ENCODE measurements around the gene BICC1. TPM values are rescaled to one million over a fixed set of nuclear protein-coding genes. Genes with fewer than 3 reads are reported as not detected.

BICC1 gene
- total RNA-seq, 1 experiment from 2014 or later = 118 TPM

DNA sequence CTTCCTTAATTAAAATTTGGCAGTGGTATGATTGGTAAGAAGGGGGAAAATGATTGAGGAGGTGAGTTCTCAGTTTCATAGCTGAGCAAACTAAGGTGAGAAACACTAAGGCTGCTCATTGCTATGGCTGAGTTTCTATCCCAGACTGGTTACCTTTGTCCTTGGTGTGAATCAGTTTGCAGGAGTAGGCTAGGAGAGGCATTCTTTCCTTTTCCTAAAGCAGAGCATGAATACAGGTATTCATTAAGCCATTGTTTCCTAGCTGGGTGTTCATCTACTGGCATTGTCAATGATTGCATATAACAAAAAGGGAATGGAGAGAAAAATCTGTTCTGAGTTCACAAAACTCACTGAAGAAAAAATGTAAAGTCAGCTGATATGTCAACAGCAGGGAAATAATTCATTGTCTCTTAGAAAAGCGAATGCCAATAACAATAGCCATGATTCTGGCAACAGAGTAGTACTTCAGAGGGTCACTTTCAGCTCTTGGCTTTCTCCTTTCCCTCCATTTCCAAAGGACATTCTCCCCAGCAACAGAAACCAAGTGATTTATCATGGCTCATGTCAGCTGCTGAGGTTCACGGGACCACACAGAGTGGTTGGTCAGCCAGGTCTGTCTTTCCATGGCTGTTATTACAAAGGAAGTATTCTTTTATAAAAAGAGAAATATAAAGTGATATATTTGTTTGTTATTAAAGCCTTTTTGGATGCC is 234.0 kb downstream of the BICC1 start:
- DNase-seq = no peak
- Mint-ChIP-seq H3K36me3 (ENCODE audit: insufficient read depth, unreplicated experiment) (no peaks in the 10 kb centered on the region), H3K9me3 (ENCODE audit: unreplicated experiment) (no peaks in the 10 kb centered on the region), H3K27me3 (ENCODE audit: insufficient read depth, unreplicated experiment) (no peaks in the 10 kb centered on the region), H3K4me3 (ENCODE audit: unreplicated experiment) (no peak overlapping the region), H3K27ac (ENCODE audit: unreplicated experiment) (no peak overlapping the region), H3K4me1 (ENCODE audit: low read depth, unreplicated experiment) (peaks cover 6% of the 10 kb centered on the region)
- no peaks in the 10 kb centered on the region for H3K9me3 ChIP-seq
- TF ChIP-seq, protein P1, sequence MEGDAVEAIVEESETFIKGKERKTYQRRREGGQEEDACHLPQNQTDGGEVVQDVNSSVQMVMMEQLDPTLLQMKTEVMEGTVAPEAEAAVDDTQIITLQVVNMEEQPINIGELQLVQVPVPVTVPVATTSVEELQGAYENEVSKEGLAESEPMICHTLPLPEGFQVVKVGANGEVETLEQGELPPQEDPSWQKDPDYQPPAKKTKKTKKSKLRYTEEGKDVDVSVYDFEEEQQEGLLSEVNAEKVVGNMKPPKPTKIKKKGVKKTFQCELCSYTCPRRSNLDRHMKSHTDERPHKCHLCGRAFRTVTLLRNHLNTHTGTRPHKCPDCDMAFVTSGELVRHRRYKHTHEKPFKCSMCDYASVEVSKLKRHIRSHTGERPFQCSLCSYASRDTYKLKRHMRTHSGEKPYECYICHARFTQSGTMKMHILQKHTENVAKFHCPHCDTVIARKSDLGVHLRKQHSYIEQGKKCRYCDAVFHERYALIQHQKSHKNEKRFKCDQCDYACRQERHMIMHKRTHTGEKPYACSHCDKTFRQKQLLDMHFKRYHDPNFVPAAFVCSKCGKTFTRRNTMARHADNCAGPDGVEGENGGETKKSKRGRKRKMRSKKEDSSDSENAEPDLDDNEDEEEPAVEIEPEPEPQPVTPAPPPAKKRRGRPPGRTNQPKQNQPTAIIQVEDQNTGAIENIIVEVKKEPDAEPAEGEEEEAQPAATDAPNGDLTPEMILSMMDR (IDR thresholded peaks at IDR 0.05; ENCODE audit: insufficient read depth in 1 of 2, low read depth in 1 of 2, low read length in 1 of 2, severe bottlenecking in 1 of 2, unreplicated experiment in 1 of 2) = no peak
- H3K4me3 ChIP-seq (ENCODE audit: low read depth, low read length) = no peak overlapping the region
- no TSS peak for BruUV-seq (replicated peaks)
- H3K36me3 ChIP-seq (ENCODE audit: control insufficient read depth, insufficient read depth, low read length) = no peaks in the 10 kb centered on the region
- ChIA-PET CTCF (no interaction called here), POLR2A (no interaction called here)
- intact Hi-C loops (cut with micrococcal nuclease; ENCODE audit: unreplicated experiment) = no loop called here
- peaks cover 7% of the 10 kb centered on the region; the same call in 1 of the 2 replicates for H3K4me1 ChIP-seq
- H3K27me3 ChIP-seq (replicated peaks; ENCODE audit: control insufficient read depth, insufficient read depth, low read length) = no peaks in the 10 kb centered on the region

DNA sequence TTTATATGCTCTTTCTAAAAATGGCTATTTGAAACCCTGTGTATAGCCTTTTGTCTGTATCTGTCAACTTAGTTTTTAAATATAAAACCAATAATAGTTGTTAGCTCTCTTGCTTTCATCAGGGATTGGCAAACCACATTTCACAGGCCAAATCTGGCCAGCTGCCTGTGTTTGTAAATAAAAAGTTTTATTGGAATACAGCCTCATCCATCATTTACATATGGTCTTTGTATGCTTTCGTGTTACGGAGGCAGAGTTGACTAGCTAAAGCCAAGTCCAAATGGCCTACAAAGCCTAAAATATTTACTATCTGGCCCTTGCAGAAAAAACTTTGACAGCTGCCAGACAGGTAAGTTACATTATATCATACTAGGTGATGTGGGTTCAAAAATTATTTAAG is 235.0 kb downstream of the BICC1 start:
- H3K36me3 Mint-ChIP-seq (ENCODE audit: insufficient read depth, unreplicated experiment) = no peaks in the 10 kb centered on the region
- no peak overlapping the region for H3K4me3 ChIP-seq (ENCODE audit: low read depth, low read length)
- intact Hi-C loops (cut with micrococcal nuclease; ENCODE audit: unreplicated experiment) = no loop called here
- ChIA-PET POLR2A (no interaction called here), CTCF (no interaction called here)
- TF ChIP-seq, protein P1 (IDR thresholded peaks at IDR 0.05; ENCODE audit: insufficient read depth in 1 of 2, low read depth in 1 of 2, low read length in 1 of 2, severe bottlenecking in 1 of 2, unreplicated experiment in 1 of 2) = no peak
- H3K4me3 Mint-ChIP-seq (ENCODE audit: unreplicated experiment) = no peak overlapping the region
- no peak for DNase-seq
- peaks cover 7% of the 10 kb centered on the region; the same call in 1 of the 2 replicates for H3K4me1 ChIP-seq
- no peak overlapping the region for H3K27ac Mint-ChIP-seq (ENCODE audit: unreplicated experiment)
- no peaks in the 10 kb centered on the region for H3K27me3 Mint-ChIP-seq (ENCODE audit: insufficient read depth, unreplicated experiment)
- H3K9me3 ChIP-seq = no peaks in the 10 kb centered on the region
- H3K4me1 Mint-ChIP-seq (ENCODE audit: low read depth, unreplicated experiment) = peaks cover 6% of the 10 kb centered on the region
- no peaks in the 10 kb centered on the region for H3K27me3 ChIP-seq (replicated peaks; ENCODE audit: control insufficient read depth, insufficient read depth, low read length)
- no peaks in the 10 kb centered on the region for H3K36me3 ChIP-seq (ENCODE audit: control insufficient read depth, insufficient read depth, low read length)
- H3K9me3 Mint-ChIP-seq (ENCODE audit: unreplicated experiment) = no peaks in the 10 kb centered on the region
- BruUV-seq (replicated peaks) = no TSS peak

DNA sequence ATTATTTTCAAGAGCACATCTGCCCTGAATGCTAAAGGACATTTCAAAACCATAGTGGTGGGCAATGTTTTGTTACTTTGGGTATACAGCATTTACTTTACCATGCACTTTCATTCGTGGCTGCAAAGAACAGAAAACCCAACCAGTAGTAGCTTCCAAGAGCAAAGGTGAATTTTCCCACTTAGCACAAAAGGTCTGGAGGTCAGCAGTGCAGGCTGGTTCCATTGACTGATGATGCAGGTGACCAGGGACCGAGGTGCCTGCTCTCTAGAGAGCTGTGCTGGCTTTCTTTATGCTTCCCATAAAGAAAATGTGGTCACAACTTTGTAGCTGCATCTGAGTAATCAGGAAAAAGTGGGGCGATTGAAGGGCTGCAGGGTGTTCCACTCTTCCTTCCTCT is 240.0 kb downstream of the BICC1 start:
- intact Hi-C loops (cut with micrococcal nuclease; ENCODE audit: unreplicated experiment) = no loop called here
- H3K9me3 ChIP-seq = no peaks in the 10 kb centered on the region
- no peaks in the 10 kb centered on the region for H3K27me3 ChIP-seq (replicated peaks; ENCODE audit: control insufficient read depth, insufficient read depth, low read length)
- TF ChIP-seq, protein P1 (IDR thresholded peaks at IDR 0.05; ENCODE audit: insufficient read depth in 1 of 2, low read depth in 1 of 2, low read length in 1 of 2, severe bottlenecking in 1 of 2, unreplicated experiment in 1 of 2) = no peak
- peaks cover 20% of the 10 kb centered on the region for H3K4me1 ChIP-seq
- no peak for DNase-seq
- H3K4me1 Mint-ChIP-seq (ENCODE audit: low read depth, unreplicated experiment) = peaks cover 34% of the 10 kb centered on the region
- no peak overlapping the region for H3K4me3 ChIP-seq (ENCODE audit: low read depth, low read length)
- no peak overlapping the region for H3K4me3 Mint-ChIP-seq (ENCODE audit: unreplicated experiment)
- no peak overlapping the region for H3K27ac Mint-ChIP-seq (ENCODE audit: unreplicated experiment)
- H3K36me3 ChIP-seq (ENCODE audit: control insufficient read depth, insufficient read depth, low read length) = no peaks in the 10 kb centered on the region
- CTCF ChIA-PET = no interaction called here
- no TSS peak for BruUV-seq (replicated peaks)
- H3K9me3 Mint-ChIP-seq (ENCODE audit: unreplicated experiment) = no peaks in the 10 kb centered on the region
- no peaks in the 10 kb centered on the region for H3K36me3 Mint-ChIP-seq (ENCODE audit: insufficient read depth, unreplicated experiment)
- POLR2A ChIA-PET = no interaction called here
- H3K27me3 Mint-ChIP-seq (ENCODE audit: insufficient read depth, unreplicated experiment) = no peaks in the 10 kb centered on the region
